GOT3 (cell line): Measurements from ENCODE around the gene CCNY.

ENCODE experiments used
- DNase-seq: peaks from one replicate; lab custom pipeline; 2025; ENCODE audit warnings: mixed read lengths; lab: John Stamatoyannopoulos, UW

Gene CCNY

DNA sequence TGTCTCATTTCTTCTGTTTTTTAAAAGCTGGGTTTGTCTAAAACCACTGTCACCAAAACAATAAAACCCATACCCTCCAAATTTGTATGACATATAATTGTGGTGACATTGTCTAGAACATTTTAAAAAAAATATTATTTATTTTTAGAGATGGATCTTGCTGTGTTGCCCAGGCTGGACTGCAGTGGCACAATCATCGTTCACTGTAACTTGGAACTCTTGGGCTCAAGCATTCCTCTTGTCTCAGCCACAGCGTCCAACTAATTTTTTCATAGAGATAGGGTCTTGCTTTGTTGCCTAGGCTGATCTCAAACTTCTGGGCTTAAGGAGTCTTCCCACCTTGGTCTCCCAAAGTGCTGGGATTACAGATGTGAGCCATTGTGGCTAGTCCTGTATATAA is 116.5 kb downstream of the CCNY start:
- DNase-seq, result no peak

- DNase-seq, result no peak
Observed at GRCh38 chr10:35453855-35454532, 117.7 kb downstream of the CCNY start.

DNA sequence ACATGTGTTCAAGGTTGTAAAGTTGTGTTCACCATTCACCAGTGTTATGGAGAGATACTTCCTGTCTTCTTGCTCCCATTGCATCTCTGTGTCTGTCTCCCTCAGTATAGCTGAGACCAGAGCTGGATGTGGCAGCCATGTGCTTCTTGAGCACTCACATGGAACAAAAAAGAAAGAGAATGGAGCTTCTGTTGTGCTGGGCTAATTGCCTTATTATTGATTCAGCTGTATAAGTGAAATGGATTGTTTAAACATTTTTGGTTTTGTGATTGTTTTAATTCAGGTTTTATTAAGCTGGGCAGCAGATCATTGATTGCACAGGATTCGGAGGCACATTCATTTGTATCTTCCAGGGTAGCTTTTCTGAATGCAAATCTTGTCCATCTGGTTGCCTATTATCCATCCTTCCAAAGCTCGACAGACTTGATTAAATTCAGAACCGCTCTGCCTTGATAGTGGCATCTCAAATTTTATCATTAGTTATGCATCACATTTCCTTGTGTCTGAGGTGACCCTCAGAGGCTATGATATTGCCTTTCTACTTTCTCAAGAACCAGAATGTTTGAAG is 119.9 kb downstream of the CCNY start:
- no peak for DNase-seq

DNA sequence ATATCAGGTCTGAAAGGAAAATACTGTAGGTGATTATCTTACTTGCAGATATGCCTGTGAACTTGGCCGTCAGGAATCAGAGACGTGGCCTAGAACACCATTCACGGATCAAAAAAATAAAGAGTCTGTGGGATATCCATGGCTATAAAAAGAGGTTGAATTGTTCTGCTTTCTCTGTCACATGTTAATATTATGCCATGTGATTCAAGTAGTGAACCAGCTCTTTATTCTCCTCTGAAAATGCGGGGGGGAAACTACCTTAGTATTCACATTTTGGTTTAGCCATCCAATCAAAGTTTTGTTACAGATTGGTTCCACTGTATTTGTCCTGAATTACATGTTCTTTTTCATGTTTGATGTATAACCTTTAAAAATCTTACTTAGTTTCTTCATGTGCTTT is 120.5 kb downstream of the CCNY start:
- no peak for DNase-seq

DNA sequence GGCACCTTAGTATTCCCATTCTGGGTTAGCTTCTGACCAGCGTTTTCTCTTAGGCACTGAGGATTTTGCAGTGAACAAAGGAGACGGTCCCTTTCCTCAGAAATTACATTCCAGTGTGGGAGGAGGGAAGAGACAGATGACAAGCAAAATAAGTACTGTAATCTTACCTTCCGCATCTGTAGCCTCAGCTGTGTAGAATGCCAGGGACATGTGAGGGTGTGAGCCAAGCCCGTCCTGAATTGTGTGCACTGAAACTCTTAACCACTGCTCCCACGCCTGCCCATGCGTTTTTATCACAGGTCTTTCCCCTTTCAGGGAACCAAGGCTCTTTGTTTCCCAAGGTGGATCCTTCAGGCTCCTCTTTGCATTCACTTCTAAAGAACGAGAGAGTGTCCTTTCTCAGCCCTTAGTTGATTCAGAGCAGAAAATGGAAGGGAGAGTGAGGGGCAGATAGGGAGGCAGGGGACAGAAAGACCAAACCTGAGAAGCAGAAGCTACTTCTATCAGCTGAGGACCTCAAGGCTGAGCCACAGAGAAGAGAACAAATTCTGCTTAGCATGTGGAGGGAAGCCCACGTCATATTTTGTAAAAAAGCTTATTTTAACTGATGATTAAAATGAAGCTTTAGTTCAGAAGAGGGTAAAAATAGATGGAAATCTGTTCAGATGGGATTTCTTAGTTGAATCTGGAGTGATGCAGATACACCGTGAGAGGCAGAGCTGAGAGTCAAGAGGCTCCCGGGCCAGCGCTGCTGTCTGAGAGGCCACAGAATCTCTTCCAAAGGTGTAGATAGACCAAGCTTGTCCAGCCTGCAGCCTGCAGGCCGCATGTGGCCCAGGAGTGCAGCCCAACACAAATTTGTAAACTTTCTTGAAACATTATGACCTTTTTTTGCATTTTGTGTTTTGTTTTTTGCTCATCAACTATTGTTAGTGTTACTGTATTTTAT is 122.5 kb downstream of the CCNY start:
- DNase-seq, result no peak

GRCh38 chr10:35459449-35459847 is 123.1 kb downstream of the CCNY start:
- no peak for DNase-seq

GRCh38 chr10:35460852-35461460 is 124.6 kb downstream of the CCNY start:
- DNase-seq, result no peak

GRCh38 chr10:35462491-35462934 is 126.2 kb downstream of the CCNY start:
- DNase-seq, result no peak

- no peak for DNase-seq
Observed at GRCh38 chr10:35463105-35463867, 127.0 kb downstream of the CCNY start.

DNA sequence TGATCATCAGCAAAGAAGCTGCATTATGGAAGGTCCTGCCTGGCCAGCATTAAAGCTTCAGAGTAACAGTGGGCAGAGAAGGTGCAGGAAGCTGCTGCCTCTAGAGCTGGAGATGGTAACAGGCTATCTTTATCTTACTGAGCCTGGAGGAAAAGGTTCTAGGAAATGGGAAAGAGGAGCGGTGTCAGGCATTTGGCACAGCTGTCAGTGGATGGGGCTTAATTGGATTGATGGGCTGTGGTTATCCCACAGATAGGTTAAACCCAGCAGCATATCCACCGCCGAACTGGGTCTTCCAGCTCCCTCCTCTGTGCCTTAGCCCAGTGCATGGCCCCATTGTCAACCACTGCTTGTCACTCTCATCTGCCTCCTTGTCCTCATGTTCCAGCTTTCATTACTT is 127.6 kb downstream of the CCNY start:
- no peak for DNase-seq

DNA sequence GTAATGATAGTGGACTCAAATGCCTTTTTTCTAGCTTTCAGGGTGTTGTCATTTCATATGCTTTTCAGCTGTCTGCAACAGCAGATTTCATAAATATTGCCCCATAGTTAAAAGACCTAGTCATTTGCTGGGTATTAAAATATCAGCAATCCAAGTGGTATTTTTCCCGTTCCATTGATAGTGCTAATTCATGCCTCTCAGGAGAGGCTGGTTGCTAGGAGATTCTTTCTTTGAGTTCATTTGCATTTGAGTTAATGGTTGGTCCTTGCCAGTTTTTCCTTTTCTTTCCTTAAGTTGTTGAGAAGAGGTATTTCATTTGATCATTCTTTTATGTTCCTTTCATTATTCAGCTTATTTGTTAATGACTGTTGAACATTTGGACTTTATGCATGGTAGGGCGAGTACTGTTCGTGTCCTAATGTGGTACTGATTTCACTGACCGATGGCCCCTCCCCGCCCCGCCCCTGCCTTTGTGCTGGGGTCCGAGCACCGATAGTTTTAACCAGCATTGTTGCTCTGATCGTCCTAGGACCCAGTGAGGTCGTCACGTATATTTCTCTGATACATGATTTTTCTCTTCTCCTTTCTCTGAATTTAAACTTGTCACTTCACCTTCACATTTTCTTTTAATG is 128.6 kb downstream of the CCNY start:
- no peak for DNase-seq

DNA sequence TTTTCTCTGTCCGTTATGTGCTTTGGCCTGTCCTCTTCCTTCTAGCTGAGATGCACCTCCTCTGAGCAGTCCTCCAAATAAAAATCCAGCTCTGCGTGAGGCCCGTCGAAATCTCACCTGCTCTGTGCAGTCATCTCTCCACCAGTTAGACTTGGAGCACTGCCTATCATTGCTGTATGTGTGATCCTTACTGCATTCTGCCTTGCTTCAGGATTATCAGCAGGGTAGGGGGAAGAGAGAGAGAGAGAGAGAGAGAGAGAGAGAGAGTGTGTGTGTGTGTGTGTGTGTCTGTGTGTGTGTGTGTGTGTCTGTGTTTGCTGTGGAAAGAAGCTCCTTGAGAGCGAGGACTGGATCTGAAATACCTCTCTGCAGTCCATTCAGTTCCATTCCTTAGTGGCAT is 129.4 kb downstream of the CCNY start:
- no peak for DNase-seq

DNA sequence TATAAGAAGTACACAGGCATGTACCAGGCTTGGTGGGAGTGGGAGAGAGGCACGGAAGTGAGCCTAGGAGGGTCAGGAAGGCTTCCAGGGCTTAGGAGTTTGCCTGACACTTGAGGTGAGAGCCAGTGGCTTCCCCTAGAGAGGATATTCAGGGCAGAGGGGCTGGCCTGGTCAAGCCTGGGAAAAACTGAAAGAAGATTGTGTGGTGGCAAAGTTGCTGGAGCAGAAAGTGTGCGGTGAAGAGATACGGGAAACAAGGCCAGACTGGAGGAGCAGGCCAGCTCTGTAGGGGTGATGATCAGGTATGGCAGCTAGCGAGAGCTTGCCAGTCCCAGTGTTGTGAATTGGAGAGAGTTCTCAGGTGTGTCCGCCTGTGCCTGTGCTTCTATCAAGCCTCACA is 129.9 kb downstream of the CCNY start:
- no peak for DNase-seq

DNA sequence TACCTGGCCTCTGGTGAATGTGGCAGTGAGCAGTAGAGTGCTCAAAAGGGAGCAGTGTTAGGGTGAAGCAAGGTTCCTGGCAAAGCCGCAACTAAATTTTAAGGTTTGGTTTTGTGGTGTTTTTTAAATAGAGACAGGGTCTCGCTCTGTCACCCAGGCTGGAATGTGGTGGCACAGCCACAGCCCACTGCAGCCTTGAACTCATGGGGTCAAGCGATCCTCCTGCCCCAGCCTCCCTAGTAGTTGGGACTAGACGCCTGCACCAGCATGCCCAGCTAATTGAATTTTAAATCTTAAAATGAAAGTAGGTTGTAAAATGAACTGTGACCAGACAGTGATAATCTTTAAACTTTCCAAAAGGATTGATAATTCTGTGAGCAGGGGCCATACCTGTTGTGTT is 130.4 kb downstream of the CCNY start:
- DNase-seq, result no peak

DNA sequence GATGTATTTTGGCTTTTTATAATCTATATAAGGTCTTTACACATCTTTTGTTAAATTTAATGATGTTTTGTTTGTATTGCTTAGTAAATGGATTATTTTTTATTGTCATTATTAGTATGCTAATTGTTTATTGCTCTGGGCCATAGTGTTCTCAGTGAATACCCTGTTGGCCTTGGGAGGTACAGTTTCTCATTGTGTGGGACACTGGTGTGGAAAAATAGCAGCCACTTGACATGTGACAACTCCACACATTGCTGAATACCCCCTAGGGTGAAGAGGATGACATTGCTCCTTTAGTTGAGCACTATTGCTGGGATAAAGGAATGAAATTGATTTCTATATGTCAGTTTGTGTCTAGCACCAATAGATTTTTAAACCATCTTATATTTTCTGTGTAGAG is 130.9 kb downstream of the CCNY start:
- DNase-seq, result no peak

DNA sequence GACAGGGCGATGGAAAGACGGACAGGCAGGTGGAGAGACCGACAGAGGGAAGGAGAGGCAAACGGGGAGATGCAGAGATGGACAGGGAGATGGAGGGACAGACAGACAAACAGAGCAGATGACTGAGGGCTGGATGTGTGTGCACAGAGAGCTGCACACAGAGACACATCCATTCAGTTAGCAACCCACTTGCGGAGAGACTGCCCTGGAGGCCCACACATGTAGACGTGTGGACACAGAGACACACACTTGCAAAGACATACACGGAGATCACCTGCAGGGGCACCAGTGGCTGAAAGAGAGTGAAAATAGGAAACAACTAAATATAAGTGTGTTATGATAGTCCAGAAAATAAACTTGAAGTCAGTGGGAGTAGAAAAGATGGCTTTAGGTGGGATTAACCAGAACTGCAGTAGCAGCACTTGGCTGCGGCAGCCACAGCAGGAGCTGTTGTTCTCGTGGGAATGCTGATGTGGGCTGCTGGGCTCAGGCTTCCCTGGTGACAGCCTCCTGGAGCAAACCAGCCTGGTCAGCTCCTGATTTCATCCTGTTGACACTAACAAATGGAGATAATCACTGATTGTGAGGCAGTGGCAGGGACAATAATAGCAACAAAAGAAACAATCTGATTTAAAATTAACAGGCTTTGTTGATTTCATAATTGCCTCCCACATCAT is 134.1 kb downstream of the CCNY start:
- DNase-seq, result no peak

GRCh38 chr10:35470925-35471315 is 134.6 kb downstream of the CCNY start:
- DNase-seq, result no peak

DNA sequence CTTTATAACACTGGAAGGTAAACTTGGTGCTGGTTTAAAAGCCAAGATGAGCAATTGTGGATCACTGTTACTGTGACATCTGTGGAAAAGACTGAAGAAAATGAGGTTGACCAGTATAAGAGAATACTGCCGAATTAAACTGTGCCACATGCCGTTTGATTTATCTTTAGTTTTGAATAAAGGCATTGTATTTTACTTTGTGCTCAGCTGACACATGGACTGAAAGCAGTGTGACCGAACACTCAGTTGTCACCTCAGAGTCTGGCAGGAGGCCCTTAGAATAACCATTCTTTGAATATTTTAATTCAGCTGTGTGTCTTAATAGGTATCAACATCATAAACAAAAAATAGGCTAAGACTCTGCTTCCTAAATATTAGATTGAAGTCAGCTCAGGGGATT is 135.1 kb downstream of the CCNY start:
- DNase-seq, result no peak

- DNase-seq, result no peak
Observed at GRCh38 chr10:35480142-35480541, 143.8 kb downstream of the CCNY start.

DNA sequence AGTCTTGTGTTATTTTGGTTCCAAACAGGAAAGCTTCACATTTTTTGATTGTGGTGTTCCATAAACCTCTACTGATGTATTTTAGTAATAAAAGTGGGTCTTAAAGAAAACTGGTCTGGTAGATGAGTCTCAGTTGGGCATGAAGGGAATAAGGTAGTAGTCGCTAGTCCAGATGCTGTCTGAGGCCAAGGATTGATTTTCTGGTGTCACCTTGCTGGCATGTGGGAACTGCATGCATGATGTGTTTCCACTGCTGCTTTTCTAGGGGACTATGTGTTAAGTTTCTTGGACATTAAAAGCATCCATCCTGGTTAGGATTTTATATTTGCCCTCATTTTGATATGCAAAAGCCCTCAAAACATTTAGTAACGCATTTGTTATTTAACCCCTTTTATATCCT is 145.1 kb downstream of the CCNY start:
- DNase-seq, result no peak
